Nephron (organoid): ENCODE data around the gene CDH19.

Source experiments
- H3K27ac Mint-ChIP-seq, 3 experiments: 2 replicates each; pipeline ENCODE4 v1.8.0; 2020; ENCODE audit warnings: mixed read lengths in 3 of 3, mild to moderate bottlenecking in 2 of 3, moderate library complexity in 1 of 3
- H3K27me3 Mint-ChIP-seq: 2 replicates; pipeline ENCODE4 v1.8.0; 2021; ENCODE audit warnings: low read depth, mild to moderate bottlenecking, moderate library complexity, mixed read lengths
- H3K36me3 Mint-ChIP-seq: 2 replicates; pipeline ENCODE4 v1.8.0; 2020; ENCODE audit warnings: low read depth, mixed read lengths
- H3K4me1 Mint-ChIP-seq: 2 replicates; pipeline ENCODE4 v1.8.0; 2020; ENCODE audit warnings: mixed read lengths
- H3K4me3 Mint-ChIP-seq, 3 experiments: 2 replicates each; pipeline ENCODE4 v1.8.0; 2020; ENCODE audit warnings: mild to moderate bottlenecking in 3 of 3, mixed read lengths in 3 of 3, moderate library complexity in 2 of 3
- H3K9me3 Mint-ChIP-seq: 2 replicates; pipeline ENCODE4 v1.8.0; 2020; ENCODE audit warnings: mixed read lengths
- TF ChIP-seq, protein P1 (sequence below), 3 experiments: fragments of 200-600 bp; sonication (generic); IDR thresholded peaks; one replicate each; pipeline ENCODE4 v1.5.0; 2021; ENCODE audit warnings: antibody characterized with exemption in 3 of 3; ENCODE audit not compliant: unreplicated experiment in 3 of 3

Gene CDH19

DNA sequence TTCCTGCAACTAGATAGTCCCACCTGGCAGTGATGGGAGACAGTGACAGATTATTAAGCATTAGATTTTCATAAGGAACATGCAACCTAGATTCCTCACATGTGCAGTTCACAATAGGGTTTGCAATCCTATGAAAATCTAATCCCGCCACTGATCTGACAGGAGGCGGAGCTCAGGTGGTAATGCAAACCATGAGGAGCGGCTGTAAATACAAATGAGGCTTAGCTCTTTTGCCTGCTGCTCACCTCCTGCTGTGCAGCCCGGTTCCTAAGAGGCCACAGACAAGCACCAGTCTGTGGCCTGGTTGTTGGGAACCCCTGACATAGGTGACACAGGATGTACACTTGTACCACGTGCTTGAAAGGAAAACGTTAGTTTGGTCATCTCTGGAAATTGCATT is 41.6 kb downstream of the CDH19 start:
- Mint-ChIP-seq H3K27me3 (no peaks in the 10 kb centered on the region), H3K27ac (no peak overlapping the region), H3K36me3 (no peaks in the 10 kb centered on the region), H3K4me3 (no peak overlapping the region), H3K4me1 (no peaks in the 10 kb centered on the region), H3K9me3 (no peaks in the 10 kb centered on the region)
- TF ChIP-seq, protein P1, sequence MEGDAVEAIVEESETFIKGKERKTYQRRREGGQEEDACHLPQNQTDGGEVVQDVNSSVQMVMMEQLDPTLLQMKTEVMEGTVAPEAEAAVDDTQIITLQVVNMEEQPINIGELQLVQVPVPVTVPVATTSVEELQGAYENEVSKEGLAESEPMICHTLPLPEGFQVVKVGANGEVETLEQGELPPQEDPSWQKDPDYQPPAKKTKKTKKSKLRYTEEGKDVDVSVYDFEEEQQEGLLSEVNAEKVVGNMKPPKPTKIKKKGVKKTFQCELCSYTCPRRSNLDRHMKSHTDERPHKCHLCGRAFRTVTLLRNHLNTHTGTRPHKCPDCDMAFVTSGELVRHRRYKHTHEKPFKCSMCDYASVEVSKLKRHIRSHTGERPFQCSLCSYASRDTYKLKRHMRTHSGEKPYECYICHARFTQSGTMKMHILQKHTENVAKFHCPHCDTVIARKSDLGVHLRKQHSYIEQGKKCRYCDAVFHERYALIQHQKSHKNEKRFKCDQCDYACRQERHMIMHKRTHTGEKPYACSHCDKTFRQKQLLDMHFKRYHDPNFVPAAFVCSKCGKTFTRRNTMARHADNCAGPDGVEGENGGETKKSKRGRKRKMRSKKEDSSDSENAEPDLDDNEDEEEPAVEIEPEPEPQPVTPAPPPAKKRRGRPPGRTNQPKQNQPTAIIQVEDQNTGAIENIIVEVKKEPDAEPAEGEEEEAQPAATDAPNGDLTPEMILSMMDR (IDR thresholded peaks at IDR 0.05; ENCODE audit: unreplicated experiment in 3 of 3): no peak

DNA sequence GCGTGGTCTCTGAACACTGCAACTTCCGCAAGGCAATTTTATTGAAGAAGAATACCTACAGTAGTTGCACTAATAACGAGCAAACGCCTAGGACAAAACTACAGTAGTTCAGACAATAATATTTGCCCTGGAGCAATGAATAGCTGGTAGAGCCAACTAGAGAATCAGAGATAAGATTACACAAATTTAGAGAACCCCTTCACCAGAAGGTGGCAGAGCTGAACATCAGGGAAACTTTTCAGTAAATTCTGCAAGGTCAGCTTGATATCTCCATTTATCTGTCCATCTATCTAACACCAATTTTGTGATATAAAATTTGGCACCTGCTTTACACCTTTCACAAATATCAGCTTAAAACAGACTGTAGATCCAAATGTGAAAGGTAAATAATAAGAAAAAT is 43.8 kb downstream of the CDH19 start:
- Mint-ChIP-seq H3K27me3 (no peaks in the 10 kb centered on the region), H3K4me3 (no peak overlapping the region), H3K27ac (no peak overlapping the region), H3K4me1 (no peaks in the 10 kb centered on the region), H3K9me3 (no peaks in the 10 kb centered on the region), H3K36me3 (no peaks in the 10 kb centered on the region)
- TF ChIP-seq, protein P1 (IDR thresholded peaks at IDR 0.05; ENCODE audit: unreplicated experiment in 3 of 3): peak; percentile 19 to 43 (median 34)

DNA sequence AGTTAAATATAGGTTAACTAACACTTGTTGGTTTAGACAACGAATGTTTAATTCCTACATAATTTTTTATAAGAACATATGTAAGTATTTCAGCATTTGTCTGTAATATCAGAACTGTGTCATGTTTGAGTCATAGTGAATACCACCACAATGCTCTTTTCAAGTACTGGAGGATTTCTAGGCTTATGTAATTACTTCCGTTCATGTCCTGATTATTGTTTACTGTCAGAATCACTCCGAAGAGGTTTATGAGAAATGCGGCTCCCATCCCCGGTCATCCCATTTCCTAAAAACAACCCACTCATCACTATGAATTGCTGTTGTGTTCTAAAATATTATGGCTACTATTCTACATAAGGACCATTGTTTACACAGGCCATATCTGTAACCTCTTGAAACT is 45.1 kb downstream of the CDH19 start:
- H3K4me3 Mint-ChIP-seq: no peak overlapping the region
- no peaks in the 10 kb centered on the region for H3K9me3 Mint-ChIP-seq
- H3K27me3 Mint-ChIP-seq: no peaks in the 10 kb centered on the region
- no peaks in the 10 kb centered on the region for H3K4me1 Mint-ChIP-seq
- no peaks in the 10 kb centered on the region for H3K36me3 Mint-ChIP-seq
- TF ChIP-seq, protein P1 (IDR thresholded peaks at IDR 0.05; ENCODE audit: unreplicated experiment in 3 of 3): no peak
- H3K27ac Mint-ChIP-seq: no peak overlapping the region

DNA sequence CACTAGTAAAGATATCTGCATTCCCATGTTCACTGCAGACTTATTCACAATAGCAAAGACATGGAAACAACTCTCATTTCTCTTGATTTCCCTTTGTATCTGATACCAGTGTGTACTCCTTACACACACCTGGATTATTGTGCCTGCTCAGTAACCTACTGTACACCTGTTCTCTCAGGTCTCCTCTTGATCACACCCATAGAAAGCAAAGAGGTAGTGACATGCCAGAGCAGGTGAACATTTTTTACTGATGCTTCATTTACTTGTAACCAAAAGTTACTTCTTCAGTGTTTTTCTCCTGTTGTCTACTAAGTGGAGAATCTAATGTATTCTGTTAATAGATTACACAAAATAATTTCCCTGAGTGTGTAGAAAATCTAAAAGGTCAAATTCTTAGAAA is 46.8 kb downstream of the CDH19 start:
- Mint-ChIP-seq H3K27me3 (no peaks in the 10 kb centered on the region), H3K36me3 (no peaks in the 10 kb centered on the region), H3K4me1 (no peaks in the 10 kb centered on the region), H3K9me3 (no peaks in the 10 kb centered on the region), H3K4me3 (no peak overlapping the region), H3K27ac (no peak overlapping the region)
- TF ChIP-seq, protein P1 (IDR thresholded peaks at IDR 0.05; ENCODE audit: unreplicated experiment in 3 of 3): no peak

DNA sequence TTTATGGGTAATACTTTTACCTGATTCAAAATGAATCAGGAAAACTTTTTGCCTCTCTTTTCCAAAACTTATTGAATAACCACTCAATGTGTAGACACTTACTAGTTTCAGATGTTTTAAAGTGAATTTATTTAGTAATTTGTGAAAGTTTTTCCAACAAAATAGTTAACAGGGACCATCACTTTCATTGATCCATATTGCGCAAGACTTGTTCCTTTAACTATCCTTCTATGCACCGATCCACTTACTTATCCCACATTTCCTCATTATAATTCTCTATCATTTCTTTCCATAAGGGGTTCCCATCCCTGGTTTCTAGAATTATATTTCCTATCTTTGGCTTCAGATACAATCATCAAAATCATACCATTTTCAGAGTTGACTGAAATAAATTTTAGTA is 48.3 kb downstream of the CDH19 start:
- no peaks in the 10 kb centered on the region for H3K9me3 Mint-ChIP-seq
- no peak overlapping the region for H3K27ac Mint-ChIP-seq
- H3K27me3 Mint-ChIP-seq: no peaks in the 10 kb centered on the region
- no peak overlapping the region for H3K4me3 Mint-ChIP-seq
- no peaks in the 10 kb centered on the region for H3K4me1 Mint-ChIP-seq
- TF ChIP-seq, protein P1 (IDR thresholded peaks at IDR 0.05; ENCODE audit: unreplicated experiment in 3 of 3): no peak
- H3K36me3 Mint-ChIP-seq: no peaks in the 10 kb centered on the region

DNA sequence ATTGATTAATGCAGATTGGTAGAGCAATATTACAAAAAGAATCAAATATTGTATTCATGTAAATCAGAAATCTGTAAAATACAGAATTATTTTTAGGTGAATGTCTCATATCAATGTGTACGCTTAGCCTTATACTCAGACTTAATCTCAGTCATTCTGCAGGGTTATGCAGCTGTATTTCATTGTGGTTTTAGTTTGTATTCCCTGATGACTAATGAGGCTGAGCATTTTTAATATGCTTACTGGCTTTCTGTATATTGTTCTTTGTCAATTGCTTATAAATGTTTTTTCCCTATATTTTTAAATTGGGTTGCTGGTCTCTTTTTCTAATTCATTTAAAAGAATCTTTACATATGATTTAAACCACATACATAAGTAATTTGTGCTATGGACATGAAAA is 50.1 kb downstream of the CDH19 start:
- no peaks in the 10 kb centered on the region for H3K9me3 Mint-ChIP-seq
- no peaks in the 10 kb centered on the region for H3K36me3 Mint-ChIP-seq
- H3K27me3 Mint-ChIP-seq: no peaks in the 10 kb centered on the region
- TF ChIP-seq, protein P1 (IDR thresholded peaks at IDR 0.05; ENCODE audit: unreplicated experiment in 3 of 3): no peak
- no peaks in the 10 kb centered on the region for H3K4me1 Mint-ChIP-seq
- no peak overlapping the region for H3K27ac Mint-ChIP-seq
- no peak overlapping the region for H3K4me3 Mint-ChIP-seq
